Stimulated activated CD4-positive, alpha-beta T cell treated with anti-CD3 and anti-CD28 coated beads, Interleukin-4, amount 100 ng/mL, for 24 hours (primary cell): ENCODE results near the gene USP53.
"Not testable (repeated sequence)": the region's sequence is repeated elsewhere in the genome, so short reads cannot be mapped to it uniquely, and the experiment has no call there.

Experiments used
- DNase-seq: peaks from one replicate; pipeline ENCODE4 v3.0.0-alpha.2; 2020

Gene USP53

DNA sequence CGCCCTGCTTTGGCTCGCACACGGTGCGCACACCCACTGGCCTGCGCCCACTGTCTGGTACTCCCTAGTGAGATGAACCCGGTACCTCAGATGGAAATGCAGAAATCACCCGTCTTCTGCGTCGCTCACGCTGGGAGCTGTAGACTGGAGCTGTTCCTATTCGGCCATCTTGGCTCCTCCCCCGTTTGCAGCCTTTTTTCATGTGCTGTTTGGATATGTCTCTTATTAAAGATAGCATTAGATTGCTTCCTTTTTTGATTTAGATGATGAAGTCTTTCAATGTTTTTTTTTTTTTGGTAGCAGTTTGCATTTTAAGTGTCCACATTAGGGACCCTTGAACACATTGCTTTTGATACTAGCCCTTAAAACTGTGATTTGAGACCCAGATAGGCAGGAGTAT lies 67.4 kb downstream of the USP53 start:
- not testable (repeated sequence) for DNase-seq

DNA sequence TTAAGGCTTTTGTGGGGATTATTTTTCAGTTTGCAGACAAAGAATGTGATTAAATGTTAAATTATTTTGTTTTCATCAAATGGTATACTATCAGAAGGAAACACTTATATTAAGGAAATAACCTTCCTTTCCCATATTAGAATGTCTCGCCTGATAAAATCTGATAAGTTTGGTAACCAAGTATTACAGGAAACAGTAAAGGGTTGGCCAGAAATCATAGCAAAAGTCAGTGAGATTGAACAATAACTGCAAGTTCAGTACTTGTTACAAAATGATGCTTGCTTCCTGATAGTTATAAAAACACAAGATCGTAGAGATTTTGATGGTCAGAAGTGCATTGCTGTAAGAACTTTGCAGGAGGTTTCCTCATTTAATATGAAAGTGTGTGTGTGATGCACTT lies 68.9 kb downstream of the USP53 start:
- DNase-seq, result no peak

DNA sequence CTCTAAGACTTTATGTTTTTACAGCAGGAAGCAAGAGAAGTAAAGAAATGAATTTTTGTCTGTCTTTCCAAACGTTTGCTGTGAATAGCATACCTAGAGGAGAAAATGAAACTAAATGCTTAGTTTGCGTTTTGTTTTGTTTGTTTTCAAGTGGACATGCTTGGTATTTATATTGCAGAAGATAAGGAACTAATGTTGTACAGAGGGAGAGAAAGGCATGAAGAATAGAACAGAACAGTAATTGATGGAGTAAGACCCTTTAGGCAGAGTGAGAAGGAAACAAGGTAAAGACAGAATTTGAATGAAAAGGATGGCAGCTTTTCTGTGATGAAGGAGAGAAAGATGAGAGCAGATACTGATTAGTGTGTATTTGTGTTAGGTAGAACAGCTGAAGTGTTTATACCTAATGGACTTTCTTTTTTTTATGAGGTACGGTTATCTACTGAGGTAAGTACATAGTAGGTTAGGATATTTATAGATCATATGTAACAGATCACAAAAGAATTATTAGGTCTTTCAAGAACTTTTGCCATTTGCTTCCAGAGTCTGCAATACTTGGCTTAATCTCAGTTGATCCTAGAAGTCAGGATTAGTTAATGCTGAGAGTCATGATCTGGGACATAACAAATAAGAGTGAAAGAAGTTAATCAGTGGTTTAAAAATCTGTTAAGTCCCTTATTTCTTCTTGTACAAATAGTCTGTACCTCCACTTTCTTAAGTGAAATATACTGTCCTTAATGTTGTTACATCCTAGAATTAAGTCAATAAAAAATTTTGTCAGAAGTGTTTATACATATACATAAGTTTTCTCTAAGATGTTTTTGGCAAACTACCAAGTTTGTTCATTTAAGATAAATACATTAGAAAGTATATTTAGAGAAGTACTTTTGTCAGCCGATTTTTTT lies 72.6 kb downstream of the USP53 start:
- DNase-seq, result no peak

DNA sequence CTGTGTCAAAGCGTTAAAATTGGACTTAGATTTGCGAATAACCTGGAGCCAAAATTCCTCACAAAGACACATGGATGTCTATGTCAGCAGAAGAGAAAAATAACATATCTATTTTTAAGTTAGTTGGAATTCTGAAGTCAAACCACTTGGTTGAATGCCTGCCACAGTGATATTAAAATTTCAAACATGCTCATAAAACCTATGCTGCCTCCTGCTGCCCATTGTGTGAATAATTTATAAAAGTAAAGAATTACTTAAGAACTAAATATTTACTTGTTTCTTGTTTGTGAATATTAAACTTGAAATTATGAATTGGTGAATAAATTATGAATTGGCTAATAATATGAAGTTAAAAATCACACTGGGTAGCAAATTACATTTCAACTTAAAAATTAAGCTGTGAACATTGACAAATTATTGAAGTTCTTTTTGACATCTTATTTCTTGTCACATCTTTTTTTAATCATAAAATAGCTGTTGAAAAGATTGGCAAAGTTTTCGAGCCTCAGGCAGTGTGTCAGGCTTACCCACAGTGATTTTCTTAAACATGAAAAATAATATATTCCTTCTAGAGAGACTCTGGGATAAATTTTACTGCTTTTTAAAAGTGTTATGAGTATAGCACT lies 74.0 kb downstream of the USP53 start:
- peak; percentile 38 for DNase-seq

DNA sequence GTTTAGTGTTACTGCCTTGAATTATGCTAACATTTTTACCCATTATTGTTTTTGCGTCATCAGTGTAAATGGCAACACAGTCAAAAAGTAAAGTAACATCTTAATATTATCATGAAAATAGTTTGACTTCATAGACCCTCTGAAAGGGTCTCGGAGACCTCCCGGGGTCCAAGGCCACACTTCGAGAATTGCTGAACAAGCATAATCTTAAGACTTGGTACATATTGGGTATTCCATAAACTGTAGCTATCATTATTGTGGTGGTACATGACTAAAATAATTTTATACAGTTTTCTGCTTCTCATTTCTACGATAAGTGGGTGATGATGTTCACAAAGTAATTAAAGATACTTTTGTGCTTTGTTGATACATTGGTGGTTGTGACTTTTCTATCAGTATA lies 76.8 kb downstream of the USP53 start:
- no peak for DNase-seq

DNA sequence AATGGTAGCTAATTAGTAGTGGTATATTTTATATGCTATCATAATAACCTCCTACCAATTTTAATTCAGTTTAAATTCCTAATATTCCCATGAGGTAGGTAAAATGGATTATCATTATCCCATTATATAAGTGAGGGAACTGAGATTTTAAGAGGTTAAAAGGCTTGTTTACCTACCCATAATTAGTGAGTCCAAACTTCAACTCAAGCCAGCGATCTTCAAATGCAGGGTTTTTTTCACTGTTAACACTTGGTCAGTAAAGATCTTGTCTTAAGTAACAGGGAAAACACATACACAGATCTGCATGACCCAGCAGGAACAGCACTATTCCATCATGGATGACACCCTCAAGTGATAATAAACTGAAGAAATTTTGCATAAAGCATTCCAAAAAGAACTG lies 78.1 kb downstream of the USP53 start:
- no peak for DNase-seq

DNA sequence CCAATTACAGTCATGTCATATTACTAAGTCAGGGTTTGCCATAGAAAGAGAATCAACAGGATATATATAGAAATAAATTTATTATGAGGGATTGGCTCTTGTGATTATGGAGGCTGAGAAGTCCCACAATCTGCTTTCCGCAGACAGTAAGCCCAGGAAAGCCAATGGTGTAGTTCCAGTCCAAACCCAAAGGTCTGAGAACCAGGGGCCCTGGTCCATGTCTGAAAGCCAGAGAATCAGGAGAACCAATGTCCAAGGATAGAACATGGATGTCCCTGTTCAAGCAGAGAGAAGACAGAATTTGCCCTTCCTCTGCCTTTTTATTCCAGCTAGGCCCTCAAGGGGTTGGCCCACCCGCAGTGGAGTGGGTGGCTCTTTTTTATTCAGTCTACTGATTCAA lies 83.8 kb downstream of the USP53 start:
- no peak for DNase-seq

DNA sequence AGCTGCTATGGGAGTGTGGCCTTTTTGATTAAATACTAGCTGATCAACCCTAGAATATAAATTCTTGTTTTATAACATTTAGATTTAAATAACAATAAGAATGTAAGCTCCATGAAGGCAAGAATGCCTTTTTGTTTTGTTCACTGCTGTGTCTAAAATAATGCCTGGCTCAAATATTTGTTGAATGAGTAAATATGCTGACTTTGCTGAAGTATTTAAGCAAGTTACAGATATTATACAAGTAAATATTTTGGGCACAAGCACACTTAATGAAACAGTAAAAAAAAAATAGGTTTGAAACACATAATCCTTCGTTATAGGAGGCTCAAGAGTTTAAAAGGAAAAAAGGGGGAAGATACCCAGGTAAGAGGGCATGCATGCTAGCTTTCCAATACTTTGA lies 85.3 kb downstream of the USP53 start:
- DNase-seq, result no peak

DNA sequence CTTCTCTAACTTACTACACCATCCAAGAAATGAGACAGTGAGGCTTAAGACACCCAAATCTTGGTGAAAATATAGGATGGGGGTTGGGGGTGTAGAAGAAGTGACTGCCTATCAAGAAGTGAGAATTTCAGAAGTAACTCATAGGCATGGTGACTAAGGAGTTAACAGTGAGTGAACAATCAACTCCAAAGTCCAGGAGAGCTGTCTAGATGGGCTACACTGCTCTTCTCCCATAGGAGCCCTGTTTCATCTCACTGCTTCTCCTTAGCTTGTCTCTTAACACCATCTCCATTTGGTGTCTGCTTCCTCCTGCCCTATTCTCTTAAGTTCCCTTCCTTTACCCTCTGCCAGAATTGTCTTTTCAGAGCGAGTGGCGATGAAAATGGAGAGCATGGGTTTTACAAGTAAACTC lies 86.8 kb downstream of the USP53 start:
- no peak for DNase-seq

DNA sequence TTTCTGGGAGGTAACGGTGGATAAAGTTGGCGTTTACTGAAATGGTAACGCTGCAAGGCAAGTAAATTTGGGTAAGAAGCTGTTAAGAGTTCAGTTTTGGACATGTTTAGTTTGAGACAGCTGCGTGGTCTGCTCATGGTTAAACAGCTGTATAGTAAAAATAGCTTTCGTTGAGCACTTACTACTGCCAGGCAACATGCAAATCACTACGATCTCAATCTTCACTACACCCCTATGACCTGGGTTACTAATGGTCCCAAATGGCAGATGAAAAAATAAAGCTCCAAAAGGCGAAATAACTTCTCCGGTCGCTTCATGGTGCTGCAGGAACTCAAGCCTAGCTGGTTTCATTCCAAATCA lies 87.2 kb downstream of the USP53 start:
- no peak for DNase-seq

DNA sequence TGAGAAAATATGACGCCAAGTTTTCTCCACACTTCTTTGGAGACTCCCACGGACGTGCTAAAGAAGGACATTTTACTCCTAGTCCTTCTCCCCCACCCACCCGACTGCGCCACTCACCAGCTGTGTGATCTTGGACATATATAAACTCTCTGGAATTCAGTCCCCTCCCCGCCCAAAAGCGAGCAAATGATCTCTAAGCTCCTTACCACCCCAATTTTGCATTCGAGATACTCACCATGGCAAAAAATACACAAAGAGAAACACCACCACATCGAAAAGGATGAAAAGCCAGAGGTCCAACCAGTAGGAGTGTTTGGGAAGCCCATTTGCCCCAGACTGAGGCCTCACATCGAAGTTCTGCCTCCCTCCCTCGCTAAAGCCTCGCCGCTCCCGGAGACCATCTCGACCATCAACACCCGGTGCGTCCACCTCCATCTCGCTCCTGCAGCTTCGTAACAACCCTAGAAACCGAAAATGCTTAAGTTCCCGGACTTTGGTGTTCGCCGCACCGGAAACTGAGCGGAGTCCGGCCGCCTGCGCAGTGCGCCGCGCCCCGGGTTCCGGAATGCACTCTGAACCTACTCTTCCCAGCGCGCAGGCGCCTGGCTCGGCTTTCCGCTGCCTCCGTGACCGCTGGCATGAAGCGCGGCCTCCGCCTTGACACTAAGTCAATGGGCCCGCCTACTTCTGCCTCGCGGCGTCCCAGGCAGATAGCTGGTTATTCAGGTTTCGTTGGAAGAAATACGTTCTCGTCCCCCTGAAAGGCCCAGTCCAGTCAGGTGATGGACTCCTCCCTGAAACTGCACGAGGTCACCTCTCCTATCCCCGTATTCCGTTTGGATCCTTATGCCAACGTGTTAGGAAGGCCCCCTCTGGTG lies 87.8 kb downstream of the USP53 start:
- peak; percentile 93 for DNase-seq

DNA sequence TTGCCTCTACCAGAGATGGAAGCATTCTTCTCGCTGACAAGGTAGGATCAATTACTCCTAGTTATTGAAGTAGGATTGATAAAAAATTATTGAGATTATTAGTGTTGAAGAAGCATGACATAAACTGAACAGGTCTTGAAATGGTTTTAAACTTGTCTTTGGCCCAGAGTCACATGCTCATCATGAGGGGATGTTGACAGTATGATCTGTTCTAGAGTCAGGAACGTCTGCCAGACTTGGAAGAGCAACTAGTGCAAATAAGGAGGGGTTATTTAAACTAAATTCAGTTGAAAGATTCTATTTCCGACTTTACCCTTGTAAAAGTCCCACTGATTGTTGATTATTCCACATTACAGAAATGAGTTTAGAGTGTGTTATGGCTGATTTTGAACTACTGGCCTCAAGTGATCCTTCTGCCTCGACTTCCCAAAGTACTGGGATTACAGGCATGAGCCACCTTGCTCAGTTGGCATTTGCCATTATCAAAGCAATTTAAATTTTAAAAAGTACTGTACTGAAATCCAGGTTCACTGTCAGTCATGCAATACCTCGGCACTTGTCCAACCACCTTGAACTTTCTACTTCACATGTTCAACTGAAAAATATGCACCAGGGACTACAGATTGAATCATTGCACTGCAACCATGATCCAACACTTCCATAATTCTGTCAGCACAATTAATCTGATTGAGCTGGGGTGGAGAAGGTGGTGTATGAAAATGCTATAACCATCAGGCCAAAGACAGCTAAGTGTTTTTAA lies 89.7 kb downstream of the USP53 start:
- DNase-seq, result no peak

DNA sequence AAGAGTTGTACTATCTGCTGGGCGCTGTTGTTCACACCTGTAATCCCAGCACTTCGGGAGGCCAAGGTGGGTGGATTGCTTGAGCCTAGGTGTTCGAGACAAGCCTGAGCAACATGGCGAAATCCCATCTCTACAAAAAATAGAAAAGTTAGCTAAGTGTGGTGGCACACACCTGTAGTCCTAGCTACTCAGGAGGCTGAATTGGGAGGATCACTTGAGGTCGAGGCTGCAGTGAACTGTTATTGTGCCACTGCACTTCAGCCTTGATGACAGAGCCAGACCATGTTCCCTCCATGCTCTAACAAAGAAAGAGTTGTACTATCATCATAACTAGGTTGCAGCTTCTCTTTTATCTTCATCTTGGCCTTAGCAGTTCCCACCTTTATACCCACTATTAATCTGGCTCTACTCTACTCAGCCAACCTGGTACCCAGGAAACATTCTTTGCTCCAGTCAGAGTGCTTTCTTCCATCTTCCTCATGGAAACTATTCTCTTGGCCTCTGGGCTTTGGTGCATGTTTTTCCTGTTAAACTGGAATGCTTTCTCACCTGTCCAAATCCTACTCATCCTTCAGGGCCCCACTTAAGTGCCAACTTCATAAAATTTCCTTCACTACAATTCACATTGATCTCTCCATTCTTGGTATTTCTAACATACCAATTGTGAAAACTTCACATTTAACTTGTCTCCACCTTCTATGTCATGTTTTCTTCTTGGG lies 91.2 kb downstream of the USP53 start:
- DNase-seq, result no peak

DNA sequence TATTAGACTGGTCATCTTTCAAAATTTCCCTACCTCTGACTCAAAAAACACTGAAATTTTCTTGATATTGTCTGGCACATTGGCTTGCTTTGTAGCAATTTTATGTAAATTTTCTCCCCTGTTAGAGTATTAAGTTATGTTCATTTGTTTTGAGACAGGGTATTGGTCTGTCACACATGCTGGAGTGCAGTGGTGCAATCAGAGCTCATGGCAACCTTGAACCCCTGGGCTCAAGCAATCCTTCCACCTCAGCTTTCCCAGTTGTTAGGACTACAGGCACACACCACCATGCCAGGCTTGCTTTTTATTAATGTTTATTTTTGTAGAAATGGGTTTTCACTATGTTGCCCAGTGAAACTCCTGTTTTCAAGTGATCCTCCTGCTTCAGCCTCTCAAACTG lies 91.9 kb downstream of the USP53 start:
- DNase-seq, result no peak

DNA sequence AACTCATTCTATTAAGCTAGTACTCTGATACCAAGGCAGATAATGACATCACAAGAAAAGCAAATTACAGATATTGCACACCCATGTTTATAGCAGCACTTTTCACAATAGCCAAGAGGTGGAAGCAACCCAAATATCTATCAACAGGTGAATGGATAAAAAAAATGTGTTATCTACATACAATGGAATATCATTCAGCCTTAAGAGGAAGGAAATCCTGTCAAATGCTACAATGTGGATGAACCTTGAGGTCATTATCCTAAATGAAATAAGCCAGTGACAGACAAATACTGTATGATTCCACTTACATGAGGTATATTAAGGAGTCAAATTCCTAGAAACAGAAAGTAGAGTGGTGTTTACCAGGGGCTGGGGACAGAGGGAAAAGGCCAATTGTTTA lies 95.1 kb downstream of the USP53 start:
- DNase-seq, result no peak

DNA sequence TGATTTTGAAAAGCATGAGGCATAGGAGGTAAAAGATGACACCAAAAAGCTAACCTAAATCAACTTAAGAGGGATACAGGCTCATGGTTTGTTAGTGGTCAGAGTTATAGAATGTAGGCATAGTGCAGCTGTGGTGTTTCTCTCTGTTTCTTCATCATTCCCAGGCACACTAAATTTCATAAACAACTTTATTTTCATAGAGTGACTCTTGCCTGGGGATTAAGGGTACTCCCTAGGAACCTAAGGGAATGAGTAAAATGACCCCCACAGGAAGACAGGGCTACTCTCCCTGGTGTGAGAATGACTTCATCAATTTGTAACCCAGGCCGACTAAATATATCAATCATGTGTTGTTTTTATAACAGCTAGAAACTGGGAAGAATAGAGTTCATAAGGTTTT lies 98.3 kb downstream of the USP53 start:
- no peak for DNase-seq

DNA sequence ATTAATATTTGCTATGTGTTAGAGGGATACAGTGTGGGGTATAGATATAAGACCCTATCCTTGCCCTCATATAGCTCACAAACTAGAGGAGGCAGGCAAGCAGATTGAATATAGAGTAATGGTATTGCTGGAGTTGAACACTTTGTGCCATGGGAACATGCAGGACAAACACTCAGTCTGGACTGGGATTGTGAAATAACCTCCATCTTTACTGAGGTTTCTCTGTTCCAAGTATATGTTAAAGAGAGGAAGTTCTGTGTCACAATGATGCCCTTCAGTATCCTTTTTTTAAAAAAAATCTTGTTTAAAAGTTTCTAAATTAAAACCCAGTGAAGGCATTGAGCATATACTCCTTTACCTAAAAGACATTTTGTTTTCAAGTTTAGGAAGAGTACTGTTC lies 100.7 kb downstream of the USP53 start:
- DNase-seq, result no peak

DNA sequence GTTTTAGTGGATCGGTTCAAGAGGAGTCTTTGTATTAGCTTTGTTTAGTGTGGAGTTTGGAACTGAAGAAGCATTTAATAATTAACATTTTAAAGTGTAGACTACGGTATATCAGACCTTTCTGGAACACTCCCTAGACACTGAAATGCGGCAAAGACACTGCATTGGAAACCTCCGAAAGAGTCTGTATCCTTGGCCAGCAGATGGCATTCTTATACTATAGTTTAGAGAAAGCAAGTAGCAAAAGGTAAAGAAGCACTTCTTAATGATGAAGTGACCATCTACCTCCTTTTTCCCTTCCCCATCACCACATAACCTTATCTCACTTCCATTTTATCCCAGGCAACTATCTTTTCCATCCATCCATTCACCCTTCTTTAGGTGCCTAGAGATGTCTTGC lies 101.8 kb downstream of the USP53 start:
- peak; percentile 17 for DNase-seq

DNA sequence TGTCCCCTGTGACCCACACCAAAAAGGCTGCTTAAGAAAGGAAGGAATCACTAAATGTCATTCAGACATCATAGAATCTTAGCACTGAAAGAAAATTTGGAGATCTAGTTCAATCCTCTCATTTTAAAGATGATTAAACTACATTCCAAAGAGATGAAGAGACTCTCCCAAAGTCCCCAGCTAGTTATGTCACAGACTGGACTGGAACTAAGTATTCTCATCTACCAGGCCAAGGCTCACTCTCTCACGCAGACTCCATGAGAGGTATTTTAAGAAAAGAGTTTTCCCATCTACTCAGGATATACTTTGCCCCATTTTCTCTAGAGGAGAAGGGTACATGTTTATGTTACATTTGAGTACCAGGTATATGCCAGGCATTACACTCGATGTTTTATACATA lies 102.5 kb downstream of the USP53 start:
- DNase-seq, result no peak

DNA sequence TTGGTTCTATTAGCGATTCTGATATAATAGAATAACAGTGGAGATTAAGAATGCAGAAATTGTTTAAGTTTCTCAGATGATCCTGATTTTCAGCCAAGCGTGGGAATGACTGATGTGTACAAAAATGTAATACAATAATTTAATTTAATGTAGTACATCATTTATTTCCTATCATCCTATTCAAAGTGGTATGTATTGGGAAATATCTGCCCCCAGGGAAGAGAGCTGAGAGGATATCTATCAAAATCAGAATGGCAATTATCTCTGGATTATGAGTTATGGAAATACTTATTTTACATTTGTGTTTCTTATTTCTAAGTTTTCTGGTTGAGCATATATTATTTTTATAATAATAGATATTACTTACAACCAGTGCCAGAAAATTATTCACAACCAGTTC lies 105.5 kb downstream of the USP53 start:
- no peak for DNase-seq

DNA sequence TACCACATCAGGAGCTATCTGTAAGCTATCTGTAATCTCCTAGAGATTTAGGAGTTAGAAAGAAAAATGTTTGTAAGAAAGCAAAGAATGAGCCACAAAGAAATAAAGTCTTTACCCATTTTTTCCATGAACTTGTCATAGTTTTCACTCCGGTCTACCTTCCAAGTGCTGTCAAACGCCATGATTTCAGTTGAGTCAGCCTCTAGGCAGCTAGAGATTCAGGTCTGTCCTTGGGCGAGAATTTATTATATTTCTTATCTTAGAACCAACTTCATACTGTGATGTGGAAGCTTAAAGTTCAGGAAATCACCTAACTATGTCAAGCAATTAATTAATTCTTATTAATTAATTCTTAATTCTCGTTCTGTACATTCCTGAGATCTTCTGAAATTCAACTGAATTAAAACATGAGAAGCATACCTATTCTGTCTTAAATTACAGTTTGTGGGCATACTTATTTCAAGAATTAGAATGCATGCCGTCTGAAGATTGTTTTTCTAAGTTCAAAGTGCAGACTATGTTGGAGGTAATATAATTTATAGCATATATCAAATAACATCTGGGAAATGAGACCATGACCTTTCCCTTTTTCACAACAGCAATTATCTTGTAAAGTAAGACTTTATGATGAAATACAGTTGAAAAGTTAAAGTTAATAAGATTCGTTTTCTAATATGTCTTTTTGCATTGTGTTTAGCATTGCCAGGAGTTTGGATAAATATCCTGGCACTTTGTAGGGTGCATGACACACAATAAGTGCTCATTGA lies 109.6 kb downstream of the USP53 start, which contains the start of gene FABP2:
Gene FABP2 (minus strand): TSS at position 218 of the 767 bp plus-strand sequence. CDS start 36 bp downstream, at position 182.
- DNase-seq, result no peak
